VCaP (cell line): Measurements from ENCODE around the gene ASB4.

ENCODE experiments used
- H3K27ac ChIP-seq: fragments of 450-650 bp; 2 replicates; pipeline ENCODE4 v1.5.1; 2017
- CTCF ChIP-seq: fragments of 450-650 bp; conservative IDR thresholded peaks from 2 replicates; pipeline ENCODE4 v1.5.1; 2017; ENCODE audit warnings: mild to moderate bottlenecking, moderate library complexity

ASB4 gene

GRCh38 chr7:95549818-95550529 lies 64.2 kb downstream of the ASB4 start:
- peak overlapping the region; percentile 95 for H3K27ac ChIP-seq
- TF ChIP-seq CTCF = no peak

GRCh38 chr7:95550546-95550945 lies 64.8 kb downstream of the ASB4 start:
- TF ChIP-seq CTCF = no peak
- peak overlapping the region; percentile 95 for H3K27ac ChIP-seq

GRCh38 chr7:95552010-95552926 lies 66.5 kb downstream of the ASB4 start:
- H3K27ac ChIP-seq = peak overlapping the region; percentile 95

- no peak for TF ChIP-seq CTCF
- H3K27ac ChIP-seq = no peak overlapping the region
Observed at GRCh38 chr7:95553939-95554338, 68.2 kb downstream of the ASB4 start.

GRCh38 chr7:95556777-95557176 lies 71.0 kb downstream of the ASB4 start:
- no peak overlapping the region for H3K27ac ChIP-seq
- TF ChIP-seq CTCF = no peak

GRCh38 chr7:95558864-95559263 lies 73.1 kb downstream of the ASB4 start:
- TF ChIP-seq CTCF = no peak
- no peak overlapping the region for H3K27ac ChIP-seq

GRCh38 chr7:95560674-95561073 lies 74.9 kb downstream of the ASB4 start:
- no peak for TF ChIP-seq CTCF
- no peak overlapping the region for H3K27ac ChIP-seq

GRCh38 chr7:95569720-95570119 lies 84.0 kb downstream of the ASB4 start:
- TF ChIP-seq CTCF = no peak
- H3K27ac ChIP-seq = no peak overlapping the region
